Epidermal melanocyte (primary cell): ENCODE measurements around the gene EFCAB6.

Experiments used
- DNase-seq: peaks from one replicate; pipeline ENCODE4 v3.0.0; 2011; ENCODE audit warnings: low spot score; ENCODE audit not compliant: insufficient read length

EFCAB6 gene

DNA sequence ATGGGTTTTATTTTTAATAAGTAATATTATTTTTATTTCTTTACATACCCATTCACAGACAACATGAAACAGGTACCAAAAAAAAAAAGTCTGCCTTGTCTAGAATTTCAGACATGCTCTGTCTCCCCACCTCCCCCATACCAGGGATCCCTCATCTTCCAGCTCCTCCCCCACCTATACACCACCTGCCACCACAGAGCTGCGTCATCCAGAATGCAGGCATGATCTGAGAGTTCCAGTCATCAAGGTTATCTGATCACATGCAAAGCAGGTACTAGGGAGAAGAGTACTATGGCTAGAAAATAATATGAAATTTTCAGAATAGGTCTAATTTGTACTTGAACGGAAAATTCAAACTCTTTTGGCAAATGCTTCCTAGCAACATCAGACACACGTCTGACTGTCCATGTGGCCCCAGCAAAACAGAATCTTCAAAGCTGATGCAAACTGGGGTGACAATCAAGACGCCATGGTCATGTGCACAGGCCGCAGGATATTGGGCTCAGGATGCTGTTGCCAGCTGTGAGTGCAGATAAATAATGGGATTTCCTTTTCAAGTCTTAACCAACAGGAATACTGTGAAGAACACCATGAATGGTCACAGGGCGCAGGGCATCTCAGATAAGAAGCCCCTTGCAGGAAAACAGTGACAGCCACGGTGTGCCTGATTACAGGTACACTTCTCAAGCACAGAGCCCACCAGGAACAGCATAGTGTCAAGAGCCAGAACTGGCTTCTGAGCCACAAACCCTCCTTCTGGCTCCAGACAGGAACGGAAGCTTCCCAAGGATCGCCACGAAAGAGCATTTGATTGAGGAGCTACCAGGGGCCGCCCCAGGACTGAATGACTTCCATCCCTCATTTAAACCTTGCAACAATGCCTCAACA lies 169.5 kb downstream of the EFCAB6 start:
- DNase-seq: no peak

DNA sequence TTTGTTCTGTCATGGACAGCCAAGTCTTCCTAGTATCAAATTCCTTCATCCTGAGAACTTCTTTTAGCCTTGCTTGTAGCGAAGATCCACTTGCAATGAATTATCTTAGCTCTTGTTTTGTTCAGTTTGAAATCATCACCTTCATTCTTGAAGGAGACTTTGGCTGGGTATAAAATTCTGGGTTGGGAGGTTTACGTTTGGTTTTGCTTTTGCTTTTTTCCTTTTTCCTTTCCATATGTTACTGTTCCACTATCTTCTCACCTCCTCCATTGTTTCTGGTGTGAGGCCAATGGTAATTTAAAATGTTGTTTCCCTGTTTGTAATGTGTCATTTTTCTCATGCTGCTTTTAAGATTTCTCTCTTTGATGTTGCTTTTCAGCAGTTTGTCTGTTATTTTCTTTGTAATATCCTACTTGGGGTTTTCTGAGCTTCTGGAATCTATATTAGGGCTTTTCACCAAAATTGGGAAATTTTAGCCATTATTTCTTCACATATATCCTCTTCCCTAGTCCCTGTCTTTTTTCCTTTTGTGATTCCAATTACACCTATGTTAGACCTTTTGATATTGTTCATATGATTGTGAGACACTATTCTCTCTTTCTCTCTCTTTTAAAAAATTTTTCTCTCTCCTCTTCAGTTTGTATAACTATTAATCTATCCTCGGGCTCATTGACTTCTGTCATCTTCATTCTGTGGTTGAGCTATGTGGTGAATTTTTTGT lies 172.7 kb downstream of the EFCAB6 start:
- DNase-seq: no peak

DNA sequence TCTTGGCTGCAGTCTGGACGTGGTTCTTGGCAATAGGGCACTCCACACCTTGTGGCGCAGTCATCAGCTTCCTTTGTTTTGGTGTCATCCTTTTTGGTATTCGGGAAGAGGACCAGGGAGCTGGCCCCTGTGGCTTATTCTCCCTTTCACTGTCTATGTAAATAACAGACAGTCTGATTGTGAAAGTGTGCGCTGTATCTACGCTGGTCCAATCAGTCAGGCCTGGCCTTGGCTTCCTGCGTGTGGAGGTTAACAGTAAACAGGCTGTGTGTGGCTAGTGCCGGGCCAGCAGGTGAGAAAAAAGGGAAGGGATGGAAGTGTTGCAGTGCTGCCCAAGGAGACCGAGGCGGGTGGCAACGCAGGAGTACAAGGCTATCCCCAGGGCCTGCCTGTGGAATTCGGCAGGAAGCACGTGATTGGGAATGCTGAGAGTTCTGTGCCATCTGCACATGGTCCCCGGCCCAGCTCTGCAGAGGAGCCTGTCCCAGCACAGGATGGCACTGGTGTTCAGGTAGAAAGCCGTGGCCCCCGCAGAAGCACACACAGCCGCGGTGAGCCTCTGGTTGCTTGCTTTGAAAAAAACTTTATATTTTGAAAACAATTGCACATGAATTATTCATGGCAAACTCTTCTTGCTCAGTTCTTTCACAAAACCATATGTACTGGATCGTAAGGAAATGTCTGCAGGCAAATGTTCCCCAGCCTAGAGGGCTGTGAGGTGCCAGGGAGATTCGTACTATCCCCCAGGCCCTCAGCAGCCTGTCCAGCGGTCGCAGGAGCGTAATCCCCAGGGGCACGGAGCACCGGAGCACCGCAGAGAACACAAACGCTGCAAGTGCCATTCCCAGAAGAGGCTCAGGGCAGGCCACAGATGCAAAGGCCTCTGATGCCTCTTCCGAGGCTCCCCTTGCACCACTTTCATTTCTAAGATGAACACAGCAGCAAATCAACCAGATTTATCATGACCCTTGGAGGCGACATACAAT lies 174.5 kb downstream of the EFCAB6 start:
- no peak for DNase-seq

DNA sequence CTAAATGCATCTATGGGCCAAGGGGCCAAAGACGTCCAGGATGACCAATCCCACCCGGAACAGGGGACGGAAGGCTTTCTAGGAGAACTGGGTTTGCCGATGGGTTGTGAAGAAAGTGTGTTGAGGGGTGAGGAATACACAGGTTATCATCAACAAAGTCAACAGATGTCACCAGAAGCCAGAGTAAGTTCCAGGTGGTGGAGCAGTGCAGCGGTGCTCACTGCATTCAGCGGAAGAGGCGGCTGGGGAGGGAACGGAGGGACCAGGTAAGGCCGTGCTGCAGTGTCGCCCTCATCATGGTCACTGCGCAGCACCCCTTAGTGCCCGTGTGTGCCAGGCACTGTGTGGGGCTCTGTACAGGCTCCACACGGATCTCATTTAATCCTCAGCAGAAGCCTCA lies 176.0 kb downstream of the EFCAB6 start:
- DNase-seq: no peak

DNA sequence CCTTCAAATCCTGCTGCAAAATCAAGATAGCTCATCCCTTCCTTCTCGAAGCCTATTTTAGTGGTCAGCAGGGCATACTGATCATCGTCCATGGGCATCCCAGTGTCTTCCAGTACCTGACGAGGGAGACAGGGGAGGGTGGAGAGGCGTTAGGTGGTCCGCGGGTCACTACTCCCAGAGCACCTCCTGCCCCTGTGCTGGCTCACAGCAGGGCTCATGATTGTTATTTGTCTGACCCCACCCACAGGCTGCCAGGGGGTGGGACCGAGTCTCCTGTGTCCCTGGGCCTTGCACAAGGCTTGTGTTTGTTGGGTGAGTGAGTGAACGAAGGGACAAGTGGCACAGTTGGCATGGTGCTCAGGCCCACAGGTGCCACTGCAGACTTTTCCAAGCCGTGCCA lies 177.0 kb downstream of the EFCAB6 start:
- no peak for DNase-seq

DNA sequence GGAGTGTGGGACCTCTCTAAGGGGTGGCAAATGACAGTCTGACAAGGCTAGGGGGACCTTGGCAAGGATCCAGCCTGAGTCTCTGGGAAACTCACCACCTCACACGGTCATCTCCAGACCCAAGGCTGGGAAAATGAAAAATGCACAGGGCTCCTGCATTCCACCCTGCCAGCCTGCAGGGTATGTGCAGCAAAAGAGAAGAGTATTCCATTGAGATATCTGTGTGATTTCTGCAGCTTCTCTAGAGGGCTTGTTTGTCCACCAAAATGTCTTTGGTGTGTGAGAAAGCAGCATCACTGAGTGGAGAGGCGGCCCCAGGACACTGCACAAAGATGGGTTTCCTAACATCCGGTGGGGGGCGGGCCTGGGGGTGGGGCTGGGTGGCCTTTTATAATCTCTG lies 177.8 kb downstream of the EFCAB6 start:
- no peak for DNase-seq

DNA sequence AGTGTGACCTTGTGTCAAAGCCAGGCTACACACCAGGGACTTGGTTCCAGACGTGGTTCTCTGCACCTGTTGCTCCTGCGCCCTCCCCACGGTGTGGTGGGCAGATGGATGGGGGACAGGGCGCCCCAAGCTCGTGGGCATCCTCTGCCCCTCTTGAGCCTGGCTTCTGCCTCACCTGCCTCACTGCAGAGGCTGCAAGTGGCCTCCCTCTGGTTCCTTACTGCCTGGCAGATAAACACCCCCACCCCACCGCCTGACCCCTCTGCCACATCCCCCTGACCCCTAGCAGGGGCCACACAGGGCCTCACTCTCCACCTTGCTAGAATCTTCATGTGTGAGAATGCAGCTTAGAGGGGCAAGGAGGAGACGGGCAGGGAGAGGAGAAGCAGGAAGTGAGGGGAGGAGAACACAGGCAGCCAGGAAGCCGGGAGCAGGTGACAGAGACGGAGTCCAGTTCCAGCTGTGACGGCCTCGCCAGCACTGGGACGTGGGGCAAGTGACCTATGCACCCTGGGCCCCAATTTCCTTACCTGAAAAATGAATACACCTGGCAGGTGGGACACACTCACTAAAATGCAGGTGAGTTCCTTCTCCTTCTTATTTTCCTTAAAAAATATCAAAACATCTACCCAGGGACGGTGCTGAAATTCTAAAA lies 178.3 kb downstream of the EFCAB6 start:
- DNase-seq: no peak

DNA sequence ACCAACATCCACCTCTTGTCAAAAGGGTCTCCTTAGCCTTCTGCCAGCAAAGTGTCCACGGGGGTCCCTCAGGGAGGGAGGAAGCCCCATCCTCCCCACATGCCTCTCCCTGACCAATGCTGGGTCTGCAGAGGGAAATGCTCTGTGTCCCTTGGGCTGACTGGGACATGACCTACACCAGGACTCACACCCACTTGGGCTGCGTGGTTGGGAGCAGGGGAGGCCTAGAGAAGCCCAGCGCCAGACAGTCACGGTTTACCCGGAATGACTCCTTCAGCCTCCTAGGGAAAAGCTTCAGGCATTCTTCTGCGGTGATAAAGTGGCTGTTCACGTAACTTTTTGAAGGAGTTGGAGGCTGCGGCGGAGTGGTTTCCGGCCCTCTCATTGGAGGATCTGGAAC lies 180.3 kb downstream of the EFCAB6 start:
- no peak for DNase-seq

DNA sequence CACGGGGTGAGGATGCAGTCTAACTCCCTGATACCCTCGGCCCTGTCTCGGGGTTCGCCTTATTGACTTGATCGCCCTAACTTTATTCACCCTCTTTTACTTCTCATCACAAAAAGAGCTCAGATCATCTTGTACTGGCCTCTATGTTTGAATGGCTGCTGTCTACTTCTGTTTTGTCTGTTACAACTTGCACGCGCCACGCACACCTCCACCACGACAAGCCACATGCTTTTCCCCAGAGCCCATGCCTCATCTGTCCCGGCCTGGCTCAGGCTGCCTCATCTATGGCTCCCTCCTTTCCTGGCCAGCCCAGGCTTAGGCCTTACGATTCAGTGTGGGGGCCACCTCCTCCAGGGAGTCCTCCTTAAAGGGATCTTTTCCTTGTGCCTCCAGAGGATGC lies 180.9 kb downstream of the EFCAB6 start:
- DNase-seq: no peak

DNA sequence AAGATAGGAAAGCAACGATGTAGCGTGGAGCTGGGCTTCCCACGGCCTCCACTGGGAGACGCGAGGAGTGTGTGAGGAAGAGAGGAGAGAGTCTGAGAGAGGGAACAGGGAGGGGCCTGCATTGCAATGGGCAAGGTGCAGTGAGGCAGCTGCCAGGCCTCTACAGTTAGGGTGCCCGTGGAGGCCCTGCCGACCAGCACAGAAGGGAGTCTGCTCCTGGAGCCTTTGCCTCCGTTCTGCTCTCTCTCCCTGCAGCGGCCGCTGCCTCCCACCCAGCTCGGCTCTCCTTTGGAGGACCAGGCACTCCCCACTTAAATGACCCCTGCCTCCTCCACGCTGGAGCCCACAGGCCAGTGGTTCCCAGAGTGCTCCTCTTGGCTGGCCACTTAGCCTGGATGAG lies 181.7 kb downstream of the EFCAB6 start:
- DNase-seq: no peak

DNA sequence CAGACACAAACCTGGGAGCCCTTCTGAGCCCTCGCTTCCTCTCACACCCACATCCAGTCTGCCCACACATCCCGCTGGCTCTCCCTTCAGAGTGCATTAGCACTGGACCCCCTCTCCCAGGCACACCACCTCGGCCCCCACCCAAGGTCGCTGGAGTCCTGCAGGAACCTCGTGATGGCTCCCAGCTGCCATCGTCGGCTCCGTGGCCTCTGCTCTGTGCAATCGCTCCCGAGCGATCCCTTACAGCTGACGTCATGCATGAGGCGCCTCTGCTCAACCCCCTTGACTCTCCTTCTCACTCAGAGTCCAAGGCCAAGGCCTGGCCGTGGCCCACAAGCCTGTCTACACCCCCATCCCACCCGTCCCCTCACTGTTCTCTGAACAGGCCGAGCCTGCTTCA lies 183.9 kb downstream of the EFCAB6 start:
- DNase-seq: no peak

DNA sequence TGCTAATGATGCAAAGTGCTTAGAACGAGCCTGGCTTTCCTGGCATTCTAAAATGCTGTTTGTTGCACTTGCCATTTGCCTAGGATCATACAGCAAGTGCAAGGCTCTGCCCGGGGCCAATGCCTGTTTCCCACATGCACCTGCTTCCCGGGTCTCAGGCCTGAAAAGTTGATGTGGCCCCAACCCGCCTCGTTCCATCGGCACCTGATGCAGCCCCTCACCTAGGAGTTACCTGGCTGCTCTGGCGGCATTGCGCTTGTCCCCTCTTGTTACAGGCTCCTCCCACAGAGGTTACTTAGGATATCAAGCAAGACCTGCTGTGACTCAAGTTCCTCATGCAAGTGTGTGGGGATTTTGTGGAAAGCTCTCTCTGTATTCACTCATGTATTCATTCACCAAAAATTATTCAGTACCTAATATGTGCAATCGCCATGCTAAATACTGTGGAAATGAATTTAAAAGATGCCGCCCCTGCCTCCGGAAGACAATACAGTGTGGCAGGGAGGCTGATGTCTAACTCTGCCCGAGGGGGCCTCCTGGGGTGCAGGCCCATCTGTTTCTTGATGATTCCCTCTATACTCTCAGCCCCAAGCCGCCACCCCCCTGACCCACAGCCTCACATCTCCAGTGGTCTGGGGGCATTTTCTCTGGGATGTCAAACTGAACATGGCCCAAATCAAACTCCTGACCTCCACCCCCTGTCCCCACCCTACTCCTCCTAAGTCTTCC lies 184.5 kb downstream of the EFCAB6 start:
- no peak for DNase-seq

DNA sequence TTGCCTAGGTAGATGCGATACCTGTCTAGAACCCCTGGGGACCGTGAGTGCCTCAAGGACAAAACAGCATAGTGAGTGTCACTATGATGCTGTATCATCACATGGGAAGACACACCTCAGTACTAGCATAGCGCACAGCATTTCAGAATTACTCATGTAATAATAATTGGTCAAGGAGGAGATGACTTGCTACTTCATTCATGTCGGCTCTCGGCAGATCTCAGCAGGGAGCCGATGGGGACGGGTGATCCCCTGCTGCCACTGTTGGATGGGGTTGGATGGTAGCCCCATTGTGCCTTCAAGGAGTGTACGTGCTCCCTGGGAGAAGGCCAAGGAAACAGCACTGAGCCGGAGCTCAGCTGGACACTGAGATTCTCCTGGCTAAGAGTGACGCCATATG lies 186.9 kb downstream of the EFCAB6 start:
- no peak for DNase-seq

DNA sequence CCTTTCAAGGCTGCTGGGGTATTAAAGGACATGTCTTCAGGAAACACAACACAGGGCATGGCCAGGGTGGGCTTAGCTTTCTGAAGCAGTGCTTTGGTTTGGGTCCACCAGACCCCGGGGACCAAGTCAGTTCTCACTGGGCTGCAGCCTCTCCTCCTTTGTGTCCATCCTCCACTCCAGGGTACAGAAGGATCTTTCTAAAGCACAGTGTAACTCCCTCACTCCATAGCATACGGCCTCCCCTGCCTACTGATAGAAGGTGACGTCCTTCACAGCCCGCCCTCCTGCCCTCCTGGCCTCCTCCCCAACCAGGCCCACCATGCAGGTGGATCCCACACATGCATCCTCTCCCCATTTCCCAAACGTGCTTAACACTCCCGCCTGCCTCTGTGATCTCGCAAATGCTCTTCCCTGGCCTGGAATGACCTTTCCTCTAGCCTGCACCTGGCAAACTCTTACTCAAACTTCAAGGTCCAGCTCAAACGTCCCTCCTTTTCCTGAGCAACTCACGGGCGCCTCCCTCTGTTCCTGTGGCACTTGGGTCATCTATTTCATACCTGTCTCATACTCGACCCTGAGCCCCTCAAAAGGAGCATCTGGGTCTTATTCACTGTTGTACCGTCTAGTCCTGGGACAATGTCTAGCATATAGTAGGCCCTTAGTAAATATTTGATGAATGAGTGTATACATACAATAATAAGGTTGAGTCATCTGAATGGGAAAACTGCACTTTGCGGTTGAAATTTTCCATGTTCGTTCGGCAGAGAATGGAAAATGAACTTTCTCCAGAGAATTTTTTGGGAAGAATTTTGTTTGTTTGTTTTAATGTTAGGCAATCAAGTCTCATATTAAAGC lies 187.7 kb downstream of the EFCAB6 start:
- no peak for DNase-seq

DNA sequence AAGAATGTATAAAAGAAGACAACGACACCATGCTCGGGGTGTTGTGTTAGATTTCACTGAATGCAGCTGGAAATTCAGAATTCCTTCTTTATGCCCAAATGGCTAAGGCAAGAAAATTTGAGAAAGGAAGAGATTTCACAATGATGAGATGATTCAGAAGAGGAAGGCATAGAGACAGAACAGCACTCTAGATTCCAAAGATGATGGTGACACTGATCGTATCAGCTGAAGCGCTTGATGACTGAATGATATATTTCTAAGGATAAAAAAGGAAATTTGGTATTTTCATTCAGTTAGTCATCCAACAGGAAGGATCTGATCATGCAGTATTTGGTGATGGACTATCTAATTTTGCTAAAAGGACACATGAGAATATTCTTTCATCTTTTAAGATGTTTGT lies 189.2 kb downstream of the EFCAB6 start:
- DNase-seq: no peak

DNA sequence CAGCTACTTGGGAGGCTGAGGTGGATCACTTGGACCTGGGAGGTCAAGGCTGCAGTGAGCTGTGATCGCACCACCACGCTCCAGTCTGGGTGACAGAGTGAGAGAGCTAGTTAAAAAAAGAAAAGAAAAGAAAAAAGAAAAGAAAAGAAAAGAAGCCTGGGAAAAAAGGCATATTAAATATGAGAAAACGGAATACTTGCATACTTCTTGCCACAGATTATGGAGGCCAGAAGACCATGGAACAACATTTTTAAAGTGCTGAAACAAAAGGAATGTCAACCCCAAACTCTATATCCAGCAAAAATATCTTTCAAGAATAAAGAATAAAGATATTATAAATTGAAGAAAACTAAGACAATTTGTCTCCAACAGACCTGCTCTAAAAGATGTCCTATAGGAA lies 191.9 kb downstream of the EFCAB6 start:
- no peak for DNase-seq

DNA sequence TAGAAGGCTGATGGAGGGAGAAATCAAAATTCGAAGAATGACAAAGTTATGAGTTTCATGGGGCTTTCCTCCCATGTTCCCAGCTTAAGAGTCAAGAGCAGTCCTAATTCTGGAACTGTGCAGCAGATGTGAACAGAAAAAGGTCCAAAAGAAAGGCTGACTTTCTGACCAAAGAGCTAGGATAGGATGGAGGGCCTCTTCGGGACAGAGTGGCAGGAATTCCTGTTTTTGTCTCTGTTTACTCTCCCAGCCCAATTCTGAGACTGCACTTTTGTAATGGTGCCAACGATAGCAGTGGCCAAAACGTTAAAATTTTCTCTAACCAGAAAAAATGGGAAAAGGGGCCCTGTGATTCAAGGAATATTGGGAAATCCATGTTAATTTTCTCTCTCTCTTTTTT lies 193.6 kb downstream of the EFCAB6 start:
- DNase-seq: no peak

DNA sequence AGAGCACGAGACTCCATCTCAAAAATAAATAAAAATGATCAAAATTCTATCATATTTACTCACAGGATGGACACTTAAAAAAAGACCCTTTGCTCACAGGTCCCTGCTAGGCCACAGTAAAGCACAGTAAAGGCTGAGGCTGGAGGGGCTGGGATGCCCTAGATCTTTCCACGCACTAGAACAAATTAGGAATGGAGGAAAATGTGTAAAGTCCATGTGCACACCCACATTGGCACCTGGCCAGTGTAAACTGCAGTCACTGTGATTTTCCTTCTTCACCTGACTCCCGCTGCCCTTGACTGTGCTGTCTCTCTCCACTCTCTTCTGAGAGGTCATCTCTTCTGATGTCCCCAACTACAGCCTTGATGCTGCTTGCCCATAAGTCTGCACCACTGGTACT lies 195.5 kb downstream of the EFCAB6 start:
- DNase-seq: no peak

DNA sequence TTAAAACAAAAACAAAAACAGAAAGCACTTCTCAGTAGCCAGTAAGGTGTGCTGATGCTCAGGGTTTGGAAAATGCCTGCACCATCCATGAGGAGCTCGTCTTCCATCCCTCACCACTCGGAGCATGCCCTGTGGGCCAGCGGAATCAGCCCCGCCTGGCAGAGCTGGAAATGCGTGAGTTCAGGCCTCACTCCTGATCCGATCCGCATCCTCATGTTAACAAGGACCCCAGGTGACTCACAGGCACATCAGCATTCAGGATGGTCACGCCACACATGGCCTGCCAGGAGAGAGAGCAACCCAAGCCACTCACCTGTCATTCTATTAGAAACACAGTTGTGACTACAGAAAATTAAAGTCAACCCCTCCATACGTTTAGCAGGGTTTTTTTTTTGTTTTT lies 211.8 kb downstream of the EFCAB6 start:
- no peak for DNase-seq

DNA sequence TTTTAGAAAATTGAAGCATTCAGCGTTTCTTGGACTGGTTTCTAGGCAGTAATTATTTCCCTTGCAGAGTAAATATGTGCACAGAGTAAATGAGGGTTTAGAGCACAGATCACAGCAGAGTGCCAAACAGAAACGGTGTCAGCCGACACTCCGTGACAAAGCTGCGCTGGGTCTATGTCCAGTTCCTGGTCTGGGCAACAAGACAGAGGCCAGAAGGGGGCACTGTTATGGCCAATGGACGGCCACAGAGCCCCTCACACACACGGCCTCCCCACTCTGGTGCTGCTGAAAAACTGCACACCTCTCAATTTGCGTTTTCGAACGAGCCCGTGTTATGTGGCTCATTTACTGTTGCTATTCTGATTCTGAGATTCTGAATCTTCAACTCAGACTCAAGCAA lies 219.6 kb downstream of the EFCAB6 start:
- no peak for DNase-seq
